Stomach (tissue), 4 donors: Measurements from ENCODE around the gene CCSAP.

Experiments
- EP300 ChIP-seq: sonication (generic); formaldehyde crosslinking; IDR thresholded peaks from one replicate; pipeline ENCODE4 v1.6.1; 2017; ENCODE audit warnings: antibody characterized with exemption
- TF ChIP-seq, protein P1 (sequence below), 7 experiments: fragments of 450-650 bp in 4 of 7; fragments of 200-600 bp in 3 of 7; sonication (generic) in 3 of 7; IDR thresholded peaks; one replicate each; pipeline ENCODE4 v1.5.1; 2016 to 2019; ENCODE audit warnings: antibody characterized with exemption in 7 of 7, control low read depth in 2 of 7, mild to moderate bottlenecking in 1 of 7

- no peak for TF ChIP-seq EP300
- TF ChIP-seq, protein P1, sequence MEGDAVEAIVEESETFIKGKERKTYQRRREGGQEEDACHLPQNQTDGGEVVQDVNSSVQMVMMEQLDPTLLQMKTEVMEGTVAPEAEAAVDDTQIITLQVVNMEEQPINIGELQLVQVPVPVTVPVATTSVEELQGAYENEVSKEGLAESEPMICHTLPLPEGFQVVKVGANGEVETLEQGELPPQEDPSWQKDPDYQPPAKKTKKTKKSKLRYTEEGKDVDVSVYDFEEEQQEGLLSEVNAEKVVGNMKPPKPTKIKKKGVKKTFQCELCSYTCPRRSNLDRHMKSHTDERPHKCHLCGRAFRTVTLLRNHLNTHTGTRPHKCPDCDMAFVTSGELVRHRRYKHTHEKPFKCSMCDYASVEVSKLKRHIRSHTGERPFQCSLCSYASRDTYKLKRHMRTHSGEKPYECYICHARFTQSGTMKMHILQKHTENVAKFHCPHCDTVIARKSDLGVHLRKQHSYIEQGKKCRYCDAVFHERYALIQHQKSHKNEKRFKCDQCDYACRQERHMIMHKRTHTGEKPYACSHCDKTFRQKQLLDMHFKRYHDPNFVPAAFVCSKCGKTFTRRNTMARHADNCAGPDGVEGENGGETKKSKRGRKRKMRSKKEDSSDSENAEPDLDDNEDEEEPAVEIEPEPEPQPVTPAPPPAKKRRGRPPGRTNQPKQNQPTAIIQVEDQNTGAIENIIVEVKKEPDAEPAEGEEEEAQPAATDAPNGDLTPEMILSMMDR (IDR thresholded peaks at IDR 0.05) = no peak
These were observed 30.5 kb upstream of the CCSAP start for GRCh38 chr1:229373395-229373794.
